Esophagus (tissue), 2 donors: Measurements from ENCODE around the gene MYLK4. TPM values are rescaled to one million over a fixed set of nuclear protein-coding genes. Genes with fewer than 3 reads are reported as not detected.
A peak's percentile ranks its signal among the peaks of the same experiment; 100 is the strongest.

Experiments used
- H3K27ac ChIP-seq, 2 donors: one replicate each; pipeline ENCODE4 v1.5.1; 2013; ENCODE audit warnings: low read depth in 2 of 2, mild to moderate bottlenecking in 2 of 2, inconsistent platforms in 1 of 2, low read length in 1 of 2, moderate library complexity in 1 of 2
- H3K27me3 ChIP-seq, 2 donors: one replicate each; pipeline ENCODE4 v1.6.1; 2013; ENCODE audit warnings: low read length in 2 of 2, control low read depth in 1 of 2, mild to moderate bottlenecking in 1 of 2; ENCODE audit not compliant: insufficient read depth in 2 of 2, control insufficient read depth in 1 of 2
- H3K36me3 ChIP-seq, 2 donors: one replicate each; pipeline ENCODE4 v1.6.1; 2013; ENCODE audit warnings: low read length in 1 of 2; ENCODE audit not compliant: control insufficient read depth in 2 of 2, insufficient read depth in 2 of 2
- H3K4me1 ChIP-seq, 2 donors: one replicate each; pipeline ENCODE4 v1.6.1; 2013; ENCODE audit warnings: low read length in 1 of 2; ENCODE audit not compliant: control insufficient read depth in 2 of 2, insufficient read depth in 2 of 2
- H3K4me3 ChIP-seq, 2 donors: one replicate each; pipeline ENCODE4 v1.5.1; 2013; ENCODE audit warnings: low read length in 2 of 2, mild to moderate bottlenecking in 2 of 2, low read depth in 1 of 2, moderate library complexity in 1 of 2
- H3K9me3 ChIP-seq, 2 donors: one replicate each; pipeline ENCODE4 v1.6.1; 2013; ENCODE audit warnings: mild to moderate bottlenecking in 2 of 2, low read depth in 1 of 2, low read length in 1 of 2, moderate library complexity in 1 of 2; ENCODE audit not compliant: control insufficient read depth in 2 of 2, insufficient read depth in 1 of 2
- WGBS, 2 donors: extraction: QIAGEN DNeasy Blood & Tissue Kit; methylation state at CpG; one replicate each; pipeline ENCODE4 v1.1.7; 2013; 5-methylcytosine and 5-hydroxymethylcytosine counted together
- polyA plus RNA-seq, 2 donors: library from polyadenylated mRNA; stranded (reverse); fragments of 200-250 nt; gene quantifications; one replicate each; pipeline ENCODE4 v1.2.3, GENCODE V29; 2013
- donor health status: healthy with polysubstance abuse.
- donor health status: Bipolar disorder and iron deficiency.

MYLK4 gene
- polyA plus RNA-seq, 2 donors = 0.59 to 0.75 TPM

DNA sequence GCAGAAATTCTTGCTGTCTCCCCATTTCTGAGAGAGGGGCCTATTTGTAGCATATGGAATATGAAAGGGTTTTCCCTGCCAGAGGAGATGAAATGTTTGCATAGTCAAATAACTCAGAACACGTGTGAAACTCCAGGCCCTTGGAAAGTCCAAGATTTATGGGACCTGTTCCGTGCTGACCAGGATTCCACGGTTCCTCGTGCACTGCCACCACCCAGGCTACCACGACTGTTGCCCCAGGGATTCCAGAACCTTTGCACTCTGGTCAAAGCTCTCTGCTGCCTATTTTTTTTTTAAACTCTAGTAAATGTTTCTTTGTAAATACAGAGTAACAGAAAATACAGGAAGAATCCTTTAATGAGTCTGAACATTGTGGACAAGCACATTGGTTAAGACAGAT, 35.0 kb downstream of the MYLK4 start:
- Histone ChIP-seq H3K36me3 (no peaks in the 10 kb centered on the region), H3K27ac (no peak overlapping the region), H3K4me1 (peaks cover 0 to 3% of the 10 kb centered on the region in 2 donors), H3K27me3 (no peaks in the 10 kb centered on the region), H3K9me3 (no peaks in the 10 kb centered on the region), H3K4me3 (no peak overlapping the region)
- 76 to 82% methylated on average over 5 of the region's 5 CpGs for WGBS, 2 donors

DNA sequence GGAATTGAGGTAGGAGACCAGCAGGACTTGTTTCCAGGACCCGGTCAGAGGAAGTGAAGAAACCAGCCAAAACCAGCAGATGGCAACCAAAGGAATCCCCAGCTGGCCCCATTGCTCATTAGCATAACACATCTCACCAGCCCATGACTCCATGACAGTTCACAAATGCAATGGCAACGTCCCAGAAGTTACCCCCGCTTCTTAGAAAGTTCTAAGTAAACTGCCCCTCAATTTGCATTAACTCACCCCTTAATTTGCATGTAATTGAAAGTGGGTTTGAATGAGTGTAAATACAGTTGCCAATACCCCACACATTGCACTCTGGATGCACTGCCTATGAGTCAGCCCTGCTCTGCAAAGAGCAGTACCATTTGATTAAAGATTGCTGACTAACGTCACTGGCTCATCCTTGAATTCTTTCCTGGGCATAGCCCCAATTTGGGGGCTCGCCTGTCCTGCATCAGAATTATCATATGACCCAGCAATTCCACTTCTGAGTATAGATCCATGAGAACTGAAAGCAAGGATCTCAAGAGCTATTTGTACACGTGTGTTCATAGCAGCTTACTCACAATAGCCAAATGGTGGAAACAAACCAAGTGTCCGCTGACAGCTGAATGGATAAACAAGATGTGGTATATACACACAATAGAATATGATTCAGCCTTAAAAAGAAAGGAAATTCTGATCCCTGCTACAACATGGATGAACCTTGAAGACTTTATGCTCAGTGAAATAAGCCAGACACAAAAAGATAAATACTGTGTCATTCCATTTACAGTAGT, 36.4 kb downstream of the MYLK4 start:
- Histone ChIP-seq H3K9me3 (no peaks in the 10 kb centered on the region), H3K4me3 (no peak overlapping the region), H3K4me1 (peaks cover 0 to 3% of the 10 kb centered on the region in 2 donors), H3K36me3 (no peaks in the 10 kb centered on the region), H3K27me3 (no peaks in the 10 kb centered on the region), H3K27ac (peak overlapping the region in 1 of 2 donors; percentile 31)
- 56 to 68% methylated on average over 7 of the region's 7 CpGs for WGBS, 2 donors

DNA sequence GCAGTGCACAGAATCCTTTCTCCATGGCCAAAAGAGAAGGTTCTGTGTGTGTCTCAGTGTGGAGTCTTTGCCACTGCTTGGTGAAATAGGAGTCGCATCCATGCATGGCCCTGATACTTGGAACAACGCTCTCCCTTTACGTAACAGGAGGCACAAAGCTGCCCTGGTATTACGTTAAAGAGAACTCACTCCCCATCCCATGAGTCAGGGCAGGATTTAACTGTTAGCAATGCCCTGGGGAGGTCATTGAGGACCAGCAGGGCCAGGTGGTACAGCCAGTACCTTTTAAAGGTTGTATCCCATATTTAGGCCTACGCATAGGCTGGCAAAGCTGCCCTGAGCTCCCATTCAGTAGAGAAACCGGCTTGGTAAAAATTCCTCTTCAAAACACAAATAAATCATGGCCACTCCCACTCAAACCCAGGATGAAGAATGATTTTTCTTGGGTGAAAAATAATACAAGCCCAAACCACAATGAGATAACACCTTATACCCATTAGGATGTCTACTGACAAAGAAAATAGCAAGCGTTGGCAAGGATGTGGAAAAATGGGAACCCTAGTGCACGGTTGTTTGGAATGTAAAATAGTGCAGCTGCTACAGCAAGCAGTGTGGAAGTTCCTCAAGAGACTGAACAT, 37.1 kb downstream of the MYLK4 start:
- Histone ChIP-seq H3K36me3 (no peaks in the 10 kb centered on the region), H3K9me3 (no peaks in the 10 kb centered on the region), H3K4me3 (no peak overlapping the region), H3K27me3 (no peaks in the 10 kb centered on the region), H3K4me1 (peaks cover 0 to 3% of the 10 kb centered on the region in 2 donors), H3K27ac (peak overlapping the region in 1 of 2 donors; percentile 31)
- WGBS, 2 donors = 81 to 87% methylated on average over 8 of the region's 8 CpGs

DNA sequence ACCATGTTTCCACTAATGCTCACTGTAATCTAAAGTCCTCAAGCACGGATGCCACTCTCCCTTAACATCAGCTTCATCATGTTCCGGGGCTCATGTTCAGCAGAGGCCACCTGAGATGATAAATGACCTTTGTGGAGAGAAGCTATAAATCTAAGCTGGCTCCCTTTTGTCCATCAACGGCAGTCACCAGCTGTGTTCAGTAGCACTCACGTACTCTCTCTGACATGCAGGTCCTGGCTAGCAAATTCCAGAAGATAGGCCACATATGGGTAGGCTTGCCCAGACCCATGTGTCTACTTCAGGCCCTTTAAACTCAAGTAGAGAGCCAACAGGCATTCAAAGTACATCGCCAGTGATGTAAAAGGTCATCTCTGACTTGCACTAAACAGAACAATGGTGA, 38.6 kb downstream of the MYLK4 start:
- Histone ChIP-seq H3K36me3 (no peaks in the 10 kb centered on the region), H3K27ac (no peak overlapping the region), H3K9me3 (no peaks in the 10 kb centered on the region), H3K4me1 (peaks cover 0 to 3% of the 10 kb centered on the region in 2 donors), H3K27me3 (no peaks in the 10 kb centered on the region), H3K4me3 (no peak overlapping the region)
- WGBS, 2 donors = 85 to 89% methylated on average over 5 of the region's 5 CpGs

DNA sequence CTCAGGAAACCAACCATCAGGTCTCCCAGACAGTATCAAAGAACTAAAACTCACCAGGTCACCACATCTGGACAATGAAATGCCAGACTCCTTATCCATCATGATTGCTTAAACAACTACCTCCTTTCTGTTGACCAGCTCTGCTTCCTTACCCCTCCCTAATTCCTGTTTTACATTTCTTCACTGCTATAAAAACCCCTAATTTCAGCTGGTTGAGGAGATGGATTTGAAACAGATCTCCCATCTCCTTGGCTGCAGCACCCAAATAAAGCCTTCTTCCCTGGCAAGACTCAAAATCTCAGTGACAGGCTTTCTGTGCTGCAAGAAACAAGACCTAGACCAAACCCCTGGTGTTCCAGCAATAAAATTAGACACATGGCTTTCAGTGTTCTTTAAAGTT, 40.3 kb downstream of the MYLK4 start:
- Histone ChIP-seq H3K9me3 (no peaks in the 10 kb centered on the region), H3K4me3 (no peak overlapping the region), H3K36me3 (no peaks in the 10 kb centered on the region), H3K27ac (no peak overlapping the region), H3K27me3 (no peaks in the 10 kb centered on the region), H3K4me1 (peaks cover 0 to 3% of the 10 kb centered on the region in 2 donors)

DNA sequence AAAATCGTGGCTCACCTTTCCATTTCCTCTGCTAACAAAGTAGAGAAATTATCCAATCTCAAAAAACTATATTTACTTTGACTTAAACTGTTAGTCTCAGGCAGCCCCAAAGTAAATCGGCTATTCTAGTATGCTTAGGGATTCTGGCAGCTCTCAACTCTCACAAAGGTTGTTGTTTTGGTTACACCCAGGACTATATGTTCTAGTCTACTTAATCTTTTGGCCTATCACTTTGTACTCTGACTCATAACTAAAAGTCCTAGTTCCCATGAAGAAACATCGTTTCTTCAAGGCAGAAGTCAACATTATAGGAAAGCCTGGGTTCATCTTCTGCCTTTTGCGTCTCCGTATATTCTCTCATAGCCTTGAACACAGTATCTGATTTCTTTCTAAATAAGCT, 42.3 kb downstream of the MYLK4 start:
- Histone ChIP-seq H3K36me3 (no peaks in the 10 kb centered on the region), H3K4me1 (peaks cover 0 to 2% of the 10 kb centered on the region in 2 donors), H3K4me3 (no peak overlapping the region), H3K27ac (no peak overlapping the region), H3K9me3 (no peaks in the 10 kb centered on the region), H3K27me3 (no peaks in the 10 kb centered on the region)
- 55 to 70% methylated on average over 5 of the region's 5 CpGs for WGBS, 2 donors

DNA sequence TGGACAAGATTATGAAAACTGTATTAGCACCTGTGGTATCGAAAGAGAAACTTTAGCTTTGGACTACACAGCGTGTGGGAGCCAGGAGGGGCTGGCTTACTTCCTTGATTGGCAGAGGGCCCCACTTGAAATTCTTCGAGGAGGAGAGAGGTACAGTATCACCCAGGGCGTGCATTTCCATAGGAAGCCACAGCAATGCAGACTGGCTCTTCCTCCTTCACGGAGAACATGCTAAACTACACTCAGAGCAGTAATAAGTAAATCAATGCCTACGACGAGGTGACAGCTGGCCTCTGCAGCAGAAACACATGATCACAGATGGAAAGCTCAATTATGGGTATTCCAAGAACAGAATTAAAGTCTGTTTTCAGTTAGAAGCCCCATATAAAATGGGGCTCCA, 44.2 kb downstream of the MYLK4 start:
- WGBS, 2 donors = 72 to 75% methylated on average over 7 of the region's 7 CpGs
- Histone ChIP-seq H3K4me3 (no peak overlapping the region), H3K9me3 (no peaks in the 10 kb centered on the region), H3K36me3 (no peaks in the 10 kb centered on the region), H3K27ac (no peak overlapping the region), H3K27me3 (no peaks in the 10 kb centered on the region), H3K4me1 (no peaks in the 10 kb centered on the region)

DNA sequence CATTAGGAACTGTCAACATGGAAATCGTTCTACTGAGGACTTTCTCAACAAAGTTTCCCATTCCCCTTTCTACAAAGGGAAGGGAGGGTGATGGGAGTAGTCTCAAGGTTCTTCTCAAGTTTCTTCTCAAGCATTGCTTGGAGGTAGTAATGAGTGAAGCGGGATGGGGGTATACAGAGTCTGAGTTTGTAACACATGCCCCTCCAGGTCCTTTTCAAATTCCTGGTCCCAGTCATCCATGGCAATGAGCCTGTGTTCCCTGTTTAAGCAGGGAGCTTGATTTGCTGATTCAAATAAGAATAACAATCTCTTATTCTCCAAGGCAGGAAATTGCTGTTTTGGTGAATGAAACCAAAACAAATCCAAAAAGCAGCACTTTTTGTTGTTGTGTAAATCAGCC, 45.5 kb downstream of the MYLK4 start:
- 70 to 79% methylated on average over 2 of the region's 2 CpGs for WGBS, 2 donors
- H3K4me1 ChIP-seq = no peaks in the 10 kb centered on the region
- H3K4me3 ChIP-seq = no peak overlapping the region
- H3K9me3 ChIP-seq = no peaks in the 10 kb centered on the region
- no peak overlapping the region for H3K27ac ChIP-seq
- H3K27me3 ChIP-seq = no peaks in the 10 kb centered on the region
- H3K36me3 ChIP-seq = no peaks in the 10 kb centered on the region

DNA sequence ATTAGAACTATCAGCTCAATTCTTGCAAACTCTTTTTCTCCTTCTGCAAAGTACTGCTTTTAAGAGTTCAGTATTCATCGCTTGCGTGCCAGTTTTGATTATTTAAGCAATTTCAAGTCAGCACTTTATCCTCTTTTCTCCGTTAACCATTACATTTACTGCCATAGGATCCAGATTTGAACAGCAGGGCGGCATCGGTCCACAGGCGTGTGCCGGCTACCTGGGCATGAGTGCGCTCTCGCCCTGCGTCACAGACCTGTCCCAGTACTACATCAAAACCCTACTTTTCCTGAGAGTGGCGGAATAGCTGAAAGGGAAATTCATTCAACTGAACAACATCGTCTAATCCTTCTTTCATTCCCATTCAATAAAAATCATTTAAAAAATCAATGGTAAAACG, 53.4 kb downstream of the MYLK4 start:
- Histone ChIP-seq H3K27me3 (no peaks in the 10 kb centered on the region), H3K4me1 (no peaks in the 10 kb centered on the region), H3K9me3 (no peaks in the 10 kb centered on the region), H3K27ac (no peak overlapping the region), H3K4me3 (no peak overlapping the region), H3K36me3 (no peaks in the 10 kb centered on the region)
- WGBS, 2 donors = 81 to 89% methylated on average over 13 of the region's 13 CpGs
